GM23338 (cell line): Measurements from ENCODE around the gene PACS2.
A peak's percentile ranks its signal among the peaks of the same experiment; 100 is the strongest.

Experiments used
- CTCF ChIP-seq, 2 experiments: fragments of 200-600 bp in 1 of 2; sonication (generic) in 1 of 2; conservative IDR thresholded peaks; 2 replicates each; pipeline versions ENCODE4 v1.5.1 to v1.6.1; 2016 to 2017; ENCODE audit warnings: antibody characterized with exemption in 2 of 2, low read depth in 2 of 2, mild to moderate bottlenecking in 2 of 2, moderate library complexity in 1 of 2
- EZH2 ChIP-seq: fragments of 200-600 bp; sonication (generic); IDR thresholded peaks from one replicate; pipeline ENCODE4 v1.8.0; 2017; ENCODE audit warnings: antibody characterized with exemption, mild to moderate bottlenecking, low read depth; ENCODE audit not compliant: unreplicated experiment
- JUNB ChIP-seq: IDR thresholded peaks from one replicate; pipeline ENCODE4 v1.6.1; 2016; ENCODE audit warnings: antibody characterized with exemption; ENCODE audit not compliant: unreplicated experiment
- POLR2AphosphoS5 ChIP-seq: IDR thresholded peaks from 2 replicates; pipeline ENCODE4 v1.6.1; 2016; ENCODE audit warnings: antibody characterized with exemption, low read depth
- REST ChIP-seq: IDR thresholded peaks from one replicate; pipeline ENCODE4 v1.6.1; 2018; ENCODE audit warnings: antibody characterized with exemption; ENCODE audit not compliant: unreplicated experiment

GRCh38 chr14:105267820-105268548 lies 46.6 kb upstream of the PACS2 start:
- peak in 1 of 2 experiments; percentile 57; a peak in 2 of 4 replicates for TF ChIP-seq CTCF (conservative IDR thresholded peaks at IDR 0.05; ENCODE audit: low read depth in 2 of 2)
- TF ChIP-seq JUNB = no peak
- no peak for TF ChIP-seq EZH2
- no peak for TF ChIP-seq REST
- TF ChIP-seq POLR2AphosphoS5 = no peak
